Measurements from ENCODE around the gene CCPG1.
"Not testable (repeated sequence)": the region's sequence is repeated elsewhere in the genome, so short reads cannot be mapped to it uniquely, and the experiment has no call there.

DNA sequence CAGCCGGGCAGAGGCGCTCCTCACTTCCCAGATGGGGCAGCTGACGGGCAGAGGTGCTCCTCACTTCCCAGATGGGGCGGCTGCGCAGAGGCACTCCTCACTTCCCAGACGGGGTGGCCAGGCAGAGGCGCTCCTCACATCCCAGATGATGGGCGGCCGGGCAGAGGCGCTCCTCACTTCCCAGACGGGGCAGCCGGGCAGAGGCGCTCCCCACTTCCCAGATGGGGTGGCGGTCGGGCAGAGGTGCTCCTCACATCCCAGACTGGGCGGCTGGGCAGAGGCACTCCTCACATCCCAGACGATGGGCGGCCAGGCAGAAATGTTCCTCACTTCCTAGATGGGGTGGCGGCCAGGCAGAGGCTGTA, 38.9 kb upstream of the CCPG1 start:
- TF ChIP-seq CTCF, POLR2A, EP300, POLR2AphosphoS5 (IDR thresholded peaks at IDR 0.05): not testable (repeated sequence)
